ENCODE results near the gene ARL13B. TPM values are rescaled to one million over a fixed set of nuclear protein-coding genes. Genes with fewer than 3 reads are reported as not detected.
A peak's percentile ranks its signal among the peaks of the same experiment; 100 is the strongest.
"Not testable (repeated sequence)": the region's sequence is repeated elsewhere in the genome, so short reads cannot be mapped to it uniquely, and the experiment has no call there.

The ARL13B gene
- 4.5 TPM for total RNA-seq
- long read RNA-seq, partial matches to known transcripts, result 0 of 4 reads
- long read RNA-seq, other reads (novel, unspliced or antisense), result 2 of 4 reads

DNA sequence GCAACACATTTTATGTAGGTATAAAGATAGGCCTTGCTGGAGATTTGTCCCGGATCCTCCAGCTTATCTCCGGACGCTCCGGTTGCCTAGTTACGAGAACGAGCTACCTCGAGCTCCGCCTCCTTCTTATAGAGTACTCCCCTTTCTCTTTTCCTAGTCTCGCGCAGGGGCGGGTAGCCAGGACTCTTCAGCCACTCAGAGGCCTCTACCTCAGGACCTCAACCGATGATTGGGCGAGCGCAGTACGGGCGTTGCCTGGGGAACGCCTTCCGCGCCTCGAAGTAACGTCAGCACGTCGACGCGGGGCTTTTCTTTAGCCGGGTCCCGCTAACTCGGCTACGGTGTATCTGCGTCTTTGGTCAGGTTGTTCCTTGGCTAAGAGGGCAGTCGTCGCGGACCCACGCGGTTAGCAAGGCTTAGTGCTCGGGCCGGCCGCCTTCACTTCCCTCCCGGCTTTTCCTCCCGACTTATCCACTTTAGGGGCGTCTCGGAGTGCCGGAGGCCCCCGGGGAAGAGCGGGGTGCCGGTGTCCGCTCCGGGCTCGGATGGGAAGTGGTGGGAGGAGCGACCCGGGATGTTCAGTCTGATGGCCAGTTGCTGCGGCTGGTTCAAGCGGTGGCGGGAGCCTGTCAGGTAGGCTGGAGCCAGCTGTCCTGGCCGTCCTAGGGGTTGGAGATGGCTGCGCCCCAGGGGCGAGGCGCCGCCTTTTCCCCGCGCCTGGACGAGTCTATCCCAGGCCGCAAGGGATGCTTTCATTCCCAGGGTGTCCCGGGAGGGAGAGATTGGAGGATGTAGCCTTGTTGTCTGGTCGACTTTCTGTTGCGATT is at the start of gene ARL13B:
ARL13B (plus strand) TSS at position 306 of the 827 bp plus-strand sequence; CDS start at position 575, 269 bp downstream.
- peak; percentile 98 for DNase-seq
- intact Hi-C loops (cut with micrococcal nuclease), result no loop called here
- ATAC-seq, result peak; percentile 100

- ATAC-seq (peak; percentile 84), DNase-seq (no peak)
- intact Hi-C loops (cut with micrococcal nuclease), result no loop called here
Observed at GRCh38 chr3:93931597-93932229, 48.2 kb upstream of the ARL13B start.

DNA sequence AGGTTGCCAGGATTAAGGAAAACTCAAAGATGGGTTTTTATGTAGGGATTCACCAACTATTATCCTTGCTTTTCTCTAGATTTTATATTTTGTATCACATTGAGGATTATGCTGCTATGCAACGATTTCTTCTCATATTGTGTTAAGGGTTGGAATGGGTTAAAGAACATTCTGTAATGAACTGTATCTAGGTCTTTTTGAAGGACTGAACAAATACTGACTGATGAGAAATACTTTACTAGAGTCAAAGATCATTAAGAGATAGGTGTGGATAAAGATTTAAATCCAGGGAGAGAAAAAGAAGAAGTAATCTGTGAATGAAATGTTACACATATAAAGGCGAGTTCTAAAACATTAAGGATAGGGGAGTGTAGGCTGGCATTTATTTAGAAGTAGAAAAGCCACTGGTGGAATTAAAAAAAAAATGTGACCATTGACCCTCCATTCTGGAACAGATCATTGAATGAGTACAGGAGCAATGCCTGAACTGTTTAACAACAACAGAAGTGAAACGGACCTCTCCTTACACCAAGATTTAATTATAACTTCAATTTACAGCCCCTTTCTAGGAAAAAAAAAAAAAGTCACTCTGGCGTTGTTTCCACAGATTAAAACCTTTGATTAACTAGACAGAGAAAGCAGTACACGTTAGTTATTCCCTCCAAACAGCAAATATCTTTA is 45.4 kb upstream of the ARL13B start:
- ATAC-seq (no peak), DNase-seq (no peak)
- intact Hi-C loops (cut with micrococcal nuclease), result no loop called here

DNA sequence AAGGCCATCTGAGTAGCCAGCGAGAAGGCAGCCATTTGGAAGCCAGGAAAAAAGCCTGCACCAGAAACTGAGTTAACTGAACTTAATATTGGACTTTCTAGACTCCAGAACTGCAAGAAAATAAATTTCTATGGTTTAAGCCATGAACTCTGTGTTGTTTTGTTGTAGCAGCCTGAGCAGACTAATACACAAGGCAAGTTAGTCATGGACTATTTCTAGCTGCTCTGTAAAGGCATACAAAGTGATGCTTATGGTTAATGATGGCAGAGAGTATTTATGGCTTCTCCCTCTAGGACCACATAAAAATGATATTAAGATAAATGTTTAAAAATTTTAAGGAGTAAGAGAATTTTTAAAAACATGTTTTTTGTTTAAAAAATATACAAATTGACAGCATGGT is 43.4 kb upstream of the ARL13B start:
- no peak for DNase-seq
- intact Hi-C loops (cut with micrococcal nuclease), result no loop called here
- ATAC-seq, result no peak

- ATAC-seq; DNase-seq; intact Hi-C loops (cut with micrococcal nuclease): not testable (repeated sequence)
Observed at GRCh38 chr3:93937485-93937884, 42.5 kb upstream of the ARL13B start.

- ATAC-seq; DNase-seq; intact Hi-C loops (cut with micrococcal nuclease): not testable (repeated sequence)
Observed at GRCh38 chr3:93949958-93950357, 30.0 kb upstream of the ARL13B start.

DNA sequence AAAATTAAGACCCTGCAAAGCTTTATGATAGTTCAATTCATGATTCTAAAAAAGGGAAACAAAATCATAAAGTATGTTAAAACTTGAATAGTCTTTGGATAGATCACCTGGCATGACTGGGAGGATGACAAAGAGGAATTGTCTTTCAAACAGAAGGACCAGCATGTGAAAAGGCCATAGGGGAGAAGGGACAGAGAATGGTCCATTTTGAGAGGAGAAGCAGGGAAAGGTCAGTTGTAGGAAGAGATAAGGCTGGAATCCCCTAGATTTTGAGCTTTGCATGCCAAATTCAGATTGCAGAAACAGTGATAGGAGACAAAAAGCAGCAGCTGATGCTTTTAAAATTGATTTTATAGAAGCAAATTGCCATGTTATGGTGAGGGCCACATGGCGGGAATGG is 18.9 kb upstream of the ARL13B start:
- DNase-seq (no peak), ATAC-seq (no peak)
- intact Hi-C loops (cut with micrococcal nuclease), result no loop called here

GRCh38 chr3:93961489-93961888 is 18.5 kb upstream of the ARL13B start:
- no peak for DNase-seq

DNA sequence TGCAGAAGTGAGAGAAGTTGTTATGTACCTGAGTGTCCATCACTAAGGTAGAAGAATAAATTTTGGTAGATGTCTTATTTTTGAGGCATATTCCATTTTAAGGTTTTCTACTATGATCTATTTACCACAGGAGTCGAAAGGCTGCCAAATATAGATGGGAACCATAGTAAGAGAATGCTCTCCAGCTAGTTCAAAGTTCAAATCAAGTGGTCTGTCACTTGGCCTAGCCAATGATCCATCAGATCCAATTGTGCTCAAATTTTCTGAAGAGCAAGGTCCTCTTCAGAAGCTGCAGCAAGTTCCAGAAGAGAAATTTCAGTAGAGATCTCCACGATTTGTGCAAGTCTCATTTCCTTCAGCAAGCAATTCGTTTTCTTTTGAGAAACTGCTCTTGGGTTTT is 17.2 kb upstream of the ARL13B start:
- no peak for ATAC-seq
- intact Hi-C loops (cut with micrococcal nuclease), result no loop called here

More at GRCh38 chr3:93961489-93961888, 18.5 kb upstream of the ARL13B start:
- no peak for ATAC-seq
- intact Hi-C loops (cut with micrococcal nuclease), result no loop called here

DNA sequence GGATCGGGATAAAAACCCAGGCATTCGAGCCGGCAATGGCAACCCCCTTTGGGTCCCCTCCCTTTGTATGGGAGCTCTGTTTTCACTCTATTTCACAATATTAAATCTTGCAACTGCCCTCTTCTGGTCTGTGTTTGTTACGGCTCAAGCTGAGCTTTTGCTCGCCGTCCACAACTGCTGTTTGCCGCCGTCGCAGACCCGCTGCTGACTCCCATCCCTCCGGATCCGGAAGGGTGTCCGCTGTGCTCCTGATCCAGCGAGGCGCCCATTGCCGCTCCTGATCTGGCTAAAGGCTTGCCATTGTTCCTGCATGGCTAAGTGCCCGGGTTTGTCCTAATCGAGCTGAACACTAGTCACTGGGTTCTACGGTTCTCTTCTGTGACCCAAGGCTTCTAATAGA is 14.8 kb upstream of the ARL13B start:
- DNase-seq; intact Hi-C loops (cut with micrococcal nuclease); ATAC-seq: not testable (repeated sequence)

More for the DNA sequence above, 17.2 kb upstream of the ARL13B start:
- no peak for DNase-seq

GRCh38 chr3:93969443-93969842 is 10.5 kb upstream of the ARL13B start:
- ATAC-seq, result peak; percentile 13
- DNase-seq, result no peak
- intact Hi-C loops (cut with micrococcal nuclease), result no loop called here

DNA sequence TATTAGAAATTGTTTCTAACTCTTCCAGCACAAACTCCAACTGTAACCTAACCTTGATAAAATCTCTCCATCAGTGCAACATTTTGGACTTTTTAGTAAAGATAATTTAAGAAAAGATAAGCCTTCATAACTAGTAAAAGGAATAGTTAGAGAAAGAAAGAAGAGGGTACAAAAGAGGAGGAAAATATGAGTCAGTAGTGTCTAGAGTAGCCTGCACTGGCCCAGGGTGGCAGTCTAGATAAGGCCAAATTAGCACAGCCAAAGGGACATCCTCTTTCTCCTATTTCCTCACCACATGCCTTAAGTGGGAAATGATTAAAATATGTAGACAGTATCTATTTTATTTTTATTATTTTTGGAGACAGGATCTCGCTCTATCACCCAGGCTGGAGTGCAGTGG is 10.0 kb upstream of the ARL13B start:
- ATAC-seq (no peak), DNase-seq (no peak)
- intact Hi-C loops (cut with micrococcal nuclease), result no loop called here

DNA sequence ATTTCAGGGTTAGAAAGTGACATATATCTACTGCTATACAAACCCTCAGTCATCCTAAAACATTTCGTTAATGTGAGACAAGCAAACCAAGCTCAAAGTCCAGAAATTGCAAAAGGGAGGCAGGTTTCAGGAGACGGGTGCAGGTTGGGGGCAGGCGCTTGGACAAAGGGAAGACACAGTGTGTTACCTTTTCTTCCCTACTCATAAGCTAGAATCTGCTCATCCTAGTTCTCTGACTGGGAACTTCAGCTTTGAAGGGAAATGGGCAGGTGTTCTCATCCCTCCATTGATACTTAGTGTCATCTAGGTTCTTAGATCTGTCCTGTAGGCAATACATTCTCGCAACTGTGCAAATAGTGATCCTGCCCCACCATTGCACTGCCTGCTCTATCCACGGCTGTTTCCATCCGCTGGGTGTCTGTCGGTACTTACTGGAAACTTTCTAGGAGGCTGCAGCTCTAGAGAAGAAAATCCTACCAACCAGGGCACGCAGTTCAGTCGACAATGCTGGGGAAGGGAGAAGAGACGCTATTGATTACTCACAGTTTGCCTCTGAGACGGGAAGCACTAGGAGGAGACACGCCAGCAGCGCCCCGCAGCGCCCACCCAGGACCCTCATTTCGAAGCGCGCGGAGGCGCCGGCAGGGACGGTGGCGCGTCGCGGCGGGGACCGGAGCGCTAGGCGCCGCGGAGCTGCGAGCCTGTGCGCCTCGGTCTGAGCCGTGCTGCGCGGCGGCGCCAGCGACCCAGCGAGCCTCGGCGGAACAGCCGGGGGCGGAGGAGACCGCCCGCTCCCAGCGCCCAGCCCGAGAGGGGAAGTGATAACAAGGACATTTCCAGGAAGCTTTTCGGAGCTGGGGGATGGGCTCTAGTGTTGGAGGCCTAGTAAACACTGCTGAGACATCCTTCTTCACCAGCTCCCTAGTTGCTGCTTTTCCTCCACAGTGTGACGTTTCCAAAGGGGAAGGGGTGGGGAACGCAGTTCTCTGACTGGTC is 6.5 kb upstream of the ARL13B start, which contains the start of gene PROS1:
PROS1 (minus strand) TSS at position 766 of the 996 bp plus-strand sequence; CDS start at position 619, 147 bp downstream.
- peak; percentile 89 for DNase-seq
- intact Hi-C loops (cut with micrococcal nuclease), result no loop called here
- ATAC-seq, result peak; percentile 98

- no peak for ATAC-seq
- intact Hi-C loops (cut with micrococcal nuclease), result no loop called here
- no peak for DNase-seq
Observed at GRCh38 chr3:93981649-93982048, 1.7 kb downstream of the ARL13B start.

DNA sequence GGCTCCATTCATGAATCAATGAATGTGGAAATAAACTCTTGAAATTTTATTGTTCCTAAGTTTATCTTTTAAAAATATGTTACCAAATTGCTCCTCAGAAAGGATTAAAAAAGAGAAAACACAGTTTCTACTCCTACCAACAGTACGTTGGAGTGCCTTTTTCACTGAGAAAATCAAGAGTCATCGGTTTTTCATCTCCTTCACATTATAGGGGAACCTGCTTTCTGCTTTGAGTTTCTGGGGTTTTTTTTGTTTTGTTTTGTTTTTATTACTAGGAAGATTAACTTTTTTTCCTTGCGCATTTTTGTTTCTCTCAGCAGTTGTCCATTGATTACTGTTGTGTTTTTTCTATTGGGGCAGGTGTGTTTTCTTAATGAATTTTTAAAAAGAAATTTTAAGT is 3.5 kb downstream of the ARL13B start:
- DNase-seq (no peak), ATAC-seq (no peak)
- intact Hi-C loops (cut with micrococcal nuclease), result no loop called here

DNA sequence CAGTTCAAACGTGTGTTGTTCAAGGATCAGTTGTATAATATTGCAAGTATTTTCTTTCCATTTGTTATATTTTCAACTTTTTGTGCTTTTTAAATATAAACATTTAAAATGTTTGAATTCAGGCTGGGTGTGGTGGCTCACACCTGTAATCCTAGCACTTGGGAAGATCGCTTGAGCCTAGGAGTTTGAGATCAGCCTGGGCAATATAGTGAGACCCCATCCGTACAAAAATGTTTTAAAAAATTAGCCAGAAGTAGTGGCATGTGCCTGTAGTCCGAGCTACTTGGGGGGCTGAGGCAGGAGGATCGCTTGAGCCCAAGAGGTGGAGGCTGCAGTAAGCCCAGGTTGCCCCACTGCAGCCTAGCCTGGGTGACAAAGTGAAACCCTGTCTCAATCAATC is 4.7 kb downstream of the ARL13B start:
- ATAC-seq, result no peak
- intact Hi-C loops (cut with micrococcal nuclease), result no loop called here
- DNase-seq, result no peak

- intact Hi-C loops (cut with micrococcal nuclease), result no loop called here
- DNase-seq, result no peak
- ATAC-seq, result no peak
Observed at GRCh38 chr3:93988283-93988682, 8.3 kb downstream of the ARL13B start.

- DNase-seq, result no peak
- ATAC-seq, result no peak
- intact Hi-C loops (cut with micrococcal nuclease), result no loop called here
Observed at GRCh38 chr3:93988764-93989163, 8.8 kb downstream of the ARL13B start.

DNA sequence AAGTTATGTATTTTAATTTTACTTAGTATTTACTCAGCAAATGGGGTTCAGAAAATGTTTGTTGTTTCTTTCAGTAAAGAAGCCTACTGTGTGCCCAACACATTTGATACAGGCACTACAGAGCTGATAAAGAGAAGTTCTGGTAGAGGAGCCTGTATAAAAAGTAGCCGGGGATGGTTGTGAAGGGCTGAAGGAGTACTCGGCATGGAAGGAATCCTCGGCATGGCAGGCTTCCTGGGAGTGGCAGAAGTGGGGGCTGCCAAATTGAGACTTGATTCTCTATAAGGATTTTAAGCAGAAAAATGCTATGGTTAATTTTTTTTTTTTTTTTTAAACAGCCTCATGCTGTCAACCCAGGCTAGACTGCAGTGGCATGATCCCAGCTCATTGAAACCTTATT is 9.3 kb downstream of the ARL13B start:
- no peak for DNase-seq
- intact Hi-C loops (cut with micrococcal nuclease), result no loop called here
- no peak for ATAC-seq

Data from left ventricle myocardium superior (tissue), 1 donor.